ENCODE measurements around the gene CTNNA1.

DNA sequence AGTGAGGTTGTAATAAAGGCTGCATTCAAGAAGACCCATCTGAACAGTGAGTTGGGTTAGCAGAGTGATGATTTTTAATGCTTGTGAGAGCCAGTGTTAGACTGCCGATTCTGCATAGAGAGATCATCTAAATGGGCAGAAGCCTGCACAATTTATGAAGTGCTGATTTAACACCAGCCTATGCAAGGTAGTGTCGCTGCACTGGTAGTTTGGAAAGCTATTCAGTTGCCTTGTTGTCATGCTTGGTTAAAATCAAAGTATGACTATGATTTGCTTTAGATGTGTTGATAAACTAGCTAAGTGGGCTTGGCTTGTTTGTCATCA, 122.3 kb downstream of the CTNNA1 start:
- TF ChIP-seq EZH2 (IDR thresholded peaks at IDR 0.05; ENCODE audit: insufficient read depth, poor library complexity, severe bottlenecking) (no peak), EZH2phosphoT487 (IDR thresholded peaks at IDR 0.05; ENCODE audit: insufficient read depth, low read depth) (no peak)
